Neural progenitor cell (in vitro differentiated cells): ENCODE data around the gene MXRA8. TPM values are rescaled to one million over a fixed set of nuclear protein-coding genes. Genes with fewer than 3 reads are reported as not detected.

Experiments used
- DNase-seq: peaks from one replicate; pipeline ENCODE4 v3.0.0-alpha.2; 2016; ENCODE audit warnings: low spot score
- H2AFZ ChIP-seq: fragments of 200-600 bp; sonication (generic); replicated peaks from 2 replicates; pipeline ENCODE4 v1.6.1; 2016; ENCODE audit warnings: antibody characterized with exemption
- H3F3A ChIP-seq: fragments of 200-600 bp; sonication (generic); 2 replicates; pipeline ENCODE4 v1.6.1; 2016; ENCODE audit warnings: antibody characterized with exemption, low read depth
- H3K27ac ChIP-seq: fragments of 200-600 bp; sonication (generic); 2 replicates; pipeline ENCODE4 v1.5.1; 2016; ENCODE audit warnings: mild to moderate bottlenecking
- H3K27me3 ChIP-seq: fragments of 200-600 bp; sonication (generic); 2 replicates; pipeline ENCODE4 v1.6.1; 2016; ENCODE audit warnings: mild to moderate bottlenecking, moderate library complexity
- H3K36me3 ChIP-seq: fragments of 200-600 bp; sonication (generic); 2 replicates; pipeline ENCODE4 v1.5.1; 2016
- H3K4me1 ChIP-seq: fragments of 200-600 bp; sonication (generic); 2 replicates; pipeline ENCODE4 v1.6.1; 2016; ENCODE audit warnings: mixed run types
- H3K4me2 ChIP-seq: fragments of 200-600 bp; sonication (generic); 2 replicates; pipeline ENCODE4 v1.6.1; 2016
- H3K4me3 ChIP-seq: fragments of 200-600 bp; sonication (generic); 2 replicates; pipeline ENCODE4 v1.5.1; 2016
- H3K79me2 ChIP-seq: fragments of 200-600 bp; sonication (generic); 2 replicates; pipeline ENCODE4 v1.6.1; 2016; ENCODE audit warnings: low read depth
- H3K9ac ChIP-seq: fragments of 200-600 bp; sonication (generic); 2 replicates; pipeline ENCODE4 v1.6.1; 2016
- H3K9me3 ChIP-seq: fragments of 200-600 bp; sonication (generic); 2 replicates; pipeline ENCODE4 v1.5.1; 2016; ENCODE audit warnings: low read depth
- H4K20me1 ChIP-seq: fragments of 200-600 bp; sonication (generic); 2 replicates; pipeline ENCODE4 v1.6.1; 2016; ENCODE audit warnings: low read depth
- H3K27ac Mint-ChIP-seq: 3 replicates; pipeline ENCODE4 v1.8.0; 2021; ENCODE audit warnings: mixed read lengths
- H3K27me3 Mint-ChIP-seq: 2 replicates; pipeline ENCODE4 v1.8.0; 2022; ENCODE audit warnings: low read depth, mild to moderate bottlenecking, inconsistent platforms, moderate library complexity, mixed read lengths; ENCODE audit not compliant: insufficient read depth
- H3K36me3 Mint-ChIP-seq: 3 replicates; pipeline ENCODE4 v1.8.0; 2021; ENCODE audit warnings: mixed read lengths
- H3K4me1 Mint-ChIP-seq: 3 replicates; pipeline ENCODE4 v1.8.0; 2021; ENCODE audit warnings: mixed read lengths
- H3K4me3 Mint-ChIP-seq: 3 replicates; pipeline ENCODE4 v1.8.0; 2021; ENCODE audit warnings: mild to moderate bottlenecking, moderate library complexity, mixed read lengths
- H3K9me3 Mint-ChIP-seq: 3 replicates; pipeline ENCODE4 v1.8.0; 2020; ENCODE audit warnings: mixed read lengths
- EZH2 ChIP-seq: fragments of 200-600 bp; sonication (generic); IDR thresholded peaks from 2 replicates; pipeline ENCODE4 v1.6.1; 2017; ENCODE audit warnings: antibody characterized with exemption, mild to moderate bottlenecking, moderate library complexity
- EZH2phosphoT487 ChIP-seq: fragments of 200-600 bp; sonication (generic); IDR thresholded peaks from 2 replicates; pipeline ENCODE4 v1.6.1; 2017; ENCODE audit warnings: antibody characterized with exemption
- total RNA-seq: library from RNA; depleted of rRNA; stranded (reverse); fragments of >200 nt; gene quantifications from 2 replicates; pipeline ENCODE4 v1.2.3, GENCODE V29; 2015; ENCODE audit warnings: low replicate concordance
- TF ChIP-seq, protein P1 (sequence below): fragments of 200-600 bp; sonication (generic); IDR thresholded peaks from 2 replicates; pipeline ENCODE4 v1.5.1; 2017; ENCODE audit warnings: antibody characterized with exemption, mild to moderate bottlenecking

The MXRA8 gene
- total RNA-seq, 1 donor from 2014 or later = 6.8 TPM

DNA sequence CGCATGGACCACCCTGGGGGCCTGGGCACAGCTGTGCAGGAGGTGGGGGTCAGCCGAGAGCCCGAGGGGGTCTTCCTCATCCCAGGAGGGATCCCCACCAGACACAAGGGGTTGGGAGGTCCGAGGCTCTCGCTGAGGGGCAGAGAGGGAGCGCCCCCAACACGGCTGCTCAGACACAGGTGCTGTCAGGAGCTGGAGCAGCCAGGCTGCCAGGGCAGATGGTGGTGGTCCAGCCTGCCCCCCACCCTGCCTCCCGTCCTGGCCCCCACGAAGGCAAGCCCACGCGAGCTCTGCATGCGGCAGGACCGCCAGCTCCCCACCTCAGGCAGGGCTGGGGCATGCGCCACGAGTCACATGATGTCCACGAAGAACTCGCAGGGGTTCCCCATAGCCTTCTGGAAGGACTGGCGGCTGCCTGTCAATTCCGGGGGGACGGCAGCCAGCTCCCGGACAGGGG is 22.5 kb downstream of the MXRA8 start:
- H3K36me3 ChIP-seq = no peaks in the 10 kb centered on the region
- no peaks in the 10 kb centered on the region for H3K79me2 ChIP-seq
- TF ChIP-seq EZH2 (no peak), EZH2phosphoT487 (no peak)
- TF ChIP-seq, protein P1, sequence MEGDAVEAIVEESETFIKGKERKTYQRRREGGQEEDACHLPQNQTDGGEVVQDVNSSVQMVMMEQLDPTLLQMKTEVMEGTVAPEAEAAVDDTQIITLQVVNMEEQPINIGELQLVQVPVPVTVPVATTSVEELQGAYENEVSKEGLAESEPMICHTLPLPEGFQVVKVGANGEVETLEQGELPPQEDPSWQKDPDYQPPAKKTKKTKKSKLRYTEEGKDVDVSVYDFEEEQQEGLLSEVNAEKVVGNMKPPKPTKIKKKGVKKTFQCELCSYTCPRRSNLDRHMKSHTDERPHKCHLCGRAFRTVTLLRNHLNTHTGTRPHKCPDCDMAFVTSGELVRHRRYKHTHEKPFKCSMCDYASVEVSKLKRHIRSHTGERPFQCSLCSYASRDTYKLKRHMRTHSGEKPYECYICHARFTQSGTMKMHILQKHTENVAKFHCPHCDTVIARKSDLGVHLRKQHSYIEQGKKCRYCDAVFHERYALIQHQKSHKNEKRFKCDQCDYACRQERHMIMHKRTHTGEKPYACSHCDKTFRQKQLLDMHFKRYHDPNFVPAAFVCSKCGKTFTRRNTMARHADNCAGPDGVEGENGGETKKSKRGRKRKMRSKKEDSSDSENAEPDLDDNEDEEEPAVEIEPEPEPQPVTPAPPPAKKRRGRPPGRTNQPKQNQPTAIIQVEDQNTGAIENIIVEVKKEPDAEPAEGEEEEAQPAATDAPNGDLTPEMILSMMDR = no peak

DNA sequence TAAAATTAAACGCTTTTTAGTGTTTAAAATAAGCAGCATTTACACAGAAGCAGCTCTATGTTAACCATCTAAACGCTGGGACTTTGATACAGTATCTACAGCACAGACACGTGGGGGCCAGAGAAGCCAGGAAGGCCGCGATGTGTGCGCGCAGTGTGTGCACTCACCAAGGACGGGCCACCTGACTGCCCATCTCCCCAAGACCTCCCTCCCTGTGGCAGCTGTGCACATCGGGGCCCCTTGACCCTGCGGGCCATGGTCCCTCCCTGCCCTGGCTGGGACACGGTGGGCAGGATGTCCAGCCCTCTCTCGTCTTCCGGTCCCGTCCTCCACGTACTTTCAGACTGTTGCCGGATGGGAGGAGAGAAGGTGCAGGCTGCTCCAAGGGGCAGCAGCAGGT is 23.1 kb downstream of the MXRA8 start:
- no peaks in the 10 kb centered on the region for H3K4me1 Mint-ChIP-seq
- Histone ChIP-seq H3K4me2 (no peak overlapping the region), H3F3A (peaks cover 12% of the 10 kb centered on the region), H3K27me3 (no peaks in the 10 kb centered on the region), H3K9me3 (no peaks in the 10 kb centered on the region), H3K9ac (no peak overlapping the region), H3K4me1 (no peaks in the 10 kb centered on the region), H3K27ac (no peak overlapping the region), H2AFZ (no peak overlapping the region), H4K20me1 (peaks cover 65% of the 10 kb centered on the region), H3K79me2 (no peaks in the 10 kb centered on the region), H3K36me3 (no peaks in the 10 kb centered on the region), H3K4me3 (no peak overlapping the region)
- TF ChIP-seq EZH2phosphoT487 (no peak), EZH2 (no peak)
- TF ChIP-seq, protein P1 = no peak
- H3K4me3 Mint-ChIP-seq = no peak overlapping the region
- no peak overlapping the region for H3K27ac Mint-ChIP-seq
- no peak for DNase-seq
- H3K9me3 Mint-ChIP-seq = no peaks in the 10 kb centered on the region
- H3K27me3 Mint-ChIP-seq = peaks cover 14% of the 10 kb centered on the region
- no peaks in the 10 kb centered on the region for H3K36me3 Mint-ChIP-seq

More for the DNA sequence above, 22.5 kb downstream of the MXRA8 start:
- Histone ChIP-seq H3K9ac (no peak overlapping the region), H3K27me3 (no peaks in the 10 kb centered on the region), H3F3A (peaks cover 7% of the 10 kb centered on the region), H4K20me1 (peaks cover 59% of the 10 kb centered on the region), H3K9me3 (no peaks in the 10 kb centered on the region), H3K4me2 (no peak overlapping the region), H3K4me1 (no peaks in the 10 kb centered on the region), H3K4me3 (no peak overlapping the region), H3K27ac (no peak overlapping the region), H2AFZ (no peak overlapping the region)
- Mint-ChIP-seq H3K9me3 (no peaks in the 10 kb centered on the region), H3K36me3 (peaks cover 3% of the 10 kb centered on the region), H3K4me3 (no peak overlapping the region), H3K4me1 (no peaks in the 10 kb centered on the region), H3K27me3 (peaks cover 13% of the 10 kb centered on the region), H3K27ac (no peak overlapping the region)
- no peak for DNase-seq

DNA sequence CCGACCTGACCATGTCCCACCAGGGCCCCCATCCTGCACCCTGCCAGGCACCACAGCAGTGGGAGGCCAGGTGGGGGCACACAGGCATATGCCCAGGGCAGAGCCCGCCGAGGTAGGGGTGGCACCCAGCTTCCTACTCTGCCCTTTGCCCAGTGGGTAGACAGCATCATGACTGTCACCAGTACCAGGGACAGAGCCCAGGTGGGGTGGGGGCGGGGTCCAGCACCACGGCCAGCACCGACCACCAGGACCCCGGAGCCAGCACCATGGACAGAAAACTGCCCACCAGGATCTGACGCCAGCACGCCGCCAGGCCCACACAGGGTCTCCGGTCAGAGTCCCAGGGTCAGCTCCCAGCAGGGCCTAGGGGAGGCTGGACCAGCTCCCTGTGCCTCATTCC is 23.5 kb downstream of the MXRA8 start:
- no peak overlapping the region for H3K27ac Mint-ChIP-seq
- Histone ChIP-seq H4K20me1 (peaks cover 69% of the 10 kb centered on the region), H3K4me3 (no peak overlapping the region), H3K27ac (no peak overlapping the region), H3K27me3 (no peaks in the 10 kb centered on the region), H3K9me3 (no peaks in the 10 kb centered on the region), H3K4me2 (no peak overlapping the region), H3F3A (peaks cover 14% of the 10 kb centered on the region), H3K9ac (no peak overlapping the region), H2AFZ (no peak overlapping the region), H3K79me2 (no peaks in the 10 kb centered on the region), H3K36me3 (no peaks in the 10 kb centered on the region), H3K4me1 (no peaks in the 10 kb centered on the region)
- H3K4me3 Mint-ChIP-seq = no peak overlapping the region
- H3K9me3 Mint-ChIP-seq = no peaks in the 10 kb centered on the region
- TF ChIP-seq, protein P1 = no peak
- no peak for TF ChIP-seq EZH2
- TF ChIP-seq EZH2phosphoT487 = no peak
- peaks cover under 1% of the 10 kb centered on the region for H3K36me3 Mint-ChIP-seq
- H3K27me3 Mint-ChIP-seq = peaks cover 17% of the 10 kb centered on the region
- H3K4me1 Mint-ChIP-seq = no peaks in the 10 kb centered on the region
- peak; percentile 94 for DNase-seq
